SKM-1 treated with dmso at 0.1 percent for 144 hours (cell line): ENCODE measurements around the gene IL1RN.

Source experiments
- DNase-seq: peaks from one replicate; lab custom pipeline; 2025; ENCODE audit not compliant: unreplicated experiment; lab: John Stamatoyannopoulos, UW

IL1RN gene

GRCh38 chr2:113150258-113150601 is 22.8 kb downstream of the IL1RN start:
- DNase-seq = no peak

DNA sequence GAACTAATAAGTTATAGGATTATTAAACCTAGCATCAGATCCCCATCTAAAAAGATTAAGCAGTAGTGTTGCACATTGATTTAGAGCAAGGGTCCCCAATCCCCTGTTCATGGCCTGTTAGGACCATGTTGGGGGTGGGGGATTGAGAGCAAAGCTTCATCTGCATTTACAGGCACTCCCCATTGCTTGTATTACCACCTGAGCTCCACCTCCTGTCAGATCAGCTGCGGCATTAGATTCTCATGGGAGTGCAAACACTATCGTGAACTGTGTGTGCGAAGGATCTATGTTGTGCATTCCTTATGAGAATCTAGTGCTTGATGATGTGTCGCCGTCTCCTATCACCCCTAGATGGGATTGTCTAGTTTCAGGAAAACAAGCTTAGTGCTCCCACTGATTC is 27.9 kb downstream of the IL1RN start:
- no peak for DNase-seq

DNA sequence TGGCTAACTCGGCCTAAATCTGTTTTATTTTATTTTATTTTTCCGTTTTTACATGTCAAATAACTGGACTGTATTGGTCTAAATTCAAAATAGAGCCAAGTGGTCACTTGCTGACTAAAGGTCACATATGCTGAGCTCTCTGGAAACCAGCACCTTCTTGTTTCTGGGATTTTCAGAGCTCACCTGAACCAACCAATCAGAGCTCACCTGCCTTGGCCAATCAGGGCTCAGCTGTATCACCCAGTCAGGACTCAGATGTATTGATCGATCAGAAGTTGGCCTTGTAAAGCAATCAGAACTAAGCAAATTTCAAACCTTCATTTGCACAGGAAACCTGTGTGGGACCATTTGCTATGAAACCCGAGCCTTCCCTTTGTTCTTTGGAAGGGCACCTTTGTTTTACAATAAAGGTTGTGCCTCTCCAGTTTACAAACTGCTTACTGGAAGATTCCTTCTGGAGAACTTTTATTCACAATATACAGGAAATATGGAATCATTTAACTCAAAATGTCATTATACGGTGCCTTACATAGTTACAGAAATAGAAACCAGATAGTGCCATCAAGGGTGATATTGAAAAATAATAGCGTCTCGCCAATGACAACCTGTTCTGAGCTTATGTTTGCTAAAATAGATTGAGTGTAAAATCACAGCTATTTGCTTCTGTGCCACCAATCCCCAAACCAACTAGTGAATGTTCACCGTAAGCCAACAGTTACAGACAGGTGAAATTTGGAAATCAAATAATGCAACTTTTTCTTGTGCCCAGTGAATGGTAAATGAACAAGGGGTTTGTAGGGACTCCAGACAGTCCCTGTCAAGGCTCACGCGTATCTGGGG is 29.1 kb downstream of the IL1RN start:
- DNase-seq = no peak

GRCh38 chr2:113157118-113157896 is 29.9 kb downstream of the IL1RN start:
- DNase-seq = no peak

- no peak for DNase-seq
Measured at GRCh38 chr2:113157897-113158753, 30.7 kb downstream of the IL1RN start.

GRCh38 chr2:113158884-113159553 is 31.6 kb downstream of the IL1RN start:
- DNase-seq = no peak

DNA sequence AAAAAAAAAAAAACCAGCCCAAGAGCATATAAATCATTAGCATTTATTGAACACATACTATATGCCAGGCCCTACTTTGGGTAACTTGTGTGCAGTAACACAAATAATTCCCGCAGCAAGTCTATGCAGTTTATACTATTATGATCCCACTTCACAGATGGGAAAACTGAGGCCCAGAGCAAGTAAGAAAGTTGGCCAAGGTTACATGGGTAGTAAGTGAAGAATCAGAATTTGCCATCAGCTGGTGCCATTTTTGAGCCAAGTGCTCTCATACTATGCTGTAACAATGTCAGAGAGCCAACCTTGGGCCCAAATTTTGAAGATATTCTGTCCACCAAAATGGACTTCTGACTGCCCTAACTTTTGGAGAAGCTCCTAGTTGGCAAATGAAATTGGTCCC is 32.9 kb downstream of the IL1RN start:
- no peak for DNase-seq

- DNase-seq = no peak
Measured at GRCh38 chr2:113160962-113161361, 33.6 kb downstream of the IL1RN start.

GRCh38 chr2:113162173-113162572 is 34.8 kb downstream of the IL1RN start:
- DNase-seq = no peak

GRCh38 chr2:113162869-113163268 is 35.5 kb downstream of the IL1RN start:
- DNase-seq = no peak

- DNase-seq = no peak
Measured at GRCh38 chr2:113164215-113164929, 37.0 kb downstream of the IL1RN start.

DNA sequence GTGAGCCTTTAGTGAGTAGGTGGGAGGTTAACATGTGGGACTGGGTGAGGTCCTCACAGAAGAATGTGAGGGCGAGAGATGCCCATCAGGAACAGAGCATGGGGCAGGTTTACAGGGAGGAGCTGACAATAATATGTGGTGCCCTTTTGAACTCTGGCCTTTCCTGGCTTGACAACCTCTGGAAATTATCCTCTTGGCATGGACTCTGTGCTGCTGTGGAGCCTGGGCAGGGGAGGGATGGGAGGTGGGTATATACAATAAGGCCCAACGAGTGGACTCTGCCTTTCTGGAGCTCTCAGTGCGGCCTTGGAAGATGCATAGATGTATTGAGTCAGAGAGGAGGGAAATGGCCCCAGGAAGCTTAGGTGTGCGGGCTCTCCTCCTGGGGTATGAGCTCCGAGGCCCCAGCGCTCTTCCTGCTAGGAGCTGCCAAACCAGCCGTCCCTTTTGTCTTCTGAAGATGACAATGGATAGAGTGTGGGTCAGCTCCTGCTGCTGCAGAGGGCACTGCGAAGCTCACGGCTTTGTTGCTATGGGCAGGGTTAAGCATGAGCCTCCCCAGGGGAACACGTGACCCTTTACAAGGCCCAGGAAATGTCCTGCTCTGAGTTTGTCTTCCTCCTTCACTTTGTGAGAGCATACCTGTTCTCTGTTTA is 37.7 kb downstream of the IL1RN start:
- no peak for DNase-seq

- DNase-seq = no peak
Measured at GRCh38 chr2:113166187-113166645, 38.8 kb downstream of the IL1RN start.

DNA sequence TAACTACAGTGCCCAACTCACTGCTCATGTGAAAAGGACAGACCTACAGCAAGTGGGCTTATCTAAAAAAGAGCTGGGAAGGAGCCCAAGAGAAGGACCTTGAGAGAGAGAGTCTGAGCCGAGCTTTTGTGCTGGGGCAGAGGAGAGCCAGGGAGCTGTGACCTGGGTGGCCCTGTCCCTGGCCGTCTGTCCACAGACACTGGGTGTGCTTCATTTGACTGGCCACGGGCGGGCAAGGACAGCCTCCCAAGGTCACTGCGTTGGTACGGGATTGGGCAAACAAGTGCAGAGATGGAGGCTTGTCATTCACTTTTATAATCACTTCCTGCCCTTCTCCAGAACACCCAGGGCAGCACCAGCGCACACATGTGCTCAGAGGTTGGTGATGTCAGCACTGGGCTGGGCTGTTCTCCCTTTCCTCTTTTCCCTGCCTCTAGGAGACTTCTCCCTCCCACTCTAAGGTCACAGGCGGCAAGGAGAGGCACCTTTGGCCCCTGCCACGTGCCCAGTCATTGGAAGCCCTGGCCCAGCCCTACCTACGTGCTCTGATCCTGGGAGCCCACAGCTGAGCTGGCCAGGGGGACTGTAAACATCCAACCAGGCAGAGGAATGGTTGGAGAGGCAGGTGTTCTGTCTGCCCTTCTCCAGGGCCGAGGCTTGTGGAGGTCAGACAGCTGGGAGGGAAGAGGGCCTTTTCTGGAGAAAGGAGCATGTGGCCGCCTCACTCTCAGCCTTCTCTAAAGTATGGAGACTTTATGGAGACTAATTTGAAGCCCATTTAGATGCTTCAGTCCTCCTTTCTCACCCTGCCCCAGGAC is 39.9 kb downstream of the IL1RN start:
- DNase-seq = no peak

- DNase-seq = no peak
Measured at GRCh38 chr2:113167962-113168340, 40.6 kb downstream of the IL1RN start.

DNA sequence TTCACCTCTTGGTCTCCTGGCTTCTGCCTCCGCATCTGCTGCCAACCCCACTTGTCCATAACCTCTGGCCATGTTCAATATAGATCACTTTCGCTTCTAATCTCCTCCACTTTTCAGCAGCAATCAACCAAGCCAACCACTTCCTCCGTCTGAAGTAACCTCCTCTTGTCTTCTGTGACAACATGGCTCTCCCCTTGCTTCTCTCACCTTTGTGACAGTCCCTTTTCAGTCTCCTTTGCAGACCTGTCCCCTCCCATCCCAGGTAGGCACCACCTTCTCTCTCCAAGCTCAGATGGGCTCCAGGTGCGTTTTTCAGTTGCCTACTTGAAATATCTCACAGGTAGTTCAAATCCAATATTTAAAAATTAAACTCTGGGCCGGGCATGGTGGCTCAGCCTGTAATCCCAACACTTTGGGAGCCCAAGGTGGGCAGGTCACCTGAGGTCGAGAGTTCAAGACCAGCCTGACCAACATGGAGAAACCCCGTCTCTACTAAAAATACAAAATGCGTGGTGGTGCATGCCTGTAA is 41.7 kb downstream of the IL1RN start:
- peak; percentile 20 for DNase-seq

DNA sequence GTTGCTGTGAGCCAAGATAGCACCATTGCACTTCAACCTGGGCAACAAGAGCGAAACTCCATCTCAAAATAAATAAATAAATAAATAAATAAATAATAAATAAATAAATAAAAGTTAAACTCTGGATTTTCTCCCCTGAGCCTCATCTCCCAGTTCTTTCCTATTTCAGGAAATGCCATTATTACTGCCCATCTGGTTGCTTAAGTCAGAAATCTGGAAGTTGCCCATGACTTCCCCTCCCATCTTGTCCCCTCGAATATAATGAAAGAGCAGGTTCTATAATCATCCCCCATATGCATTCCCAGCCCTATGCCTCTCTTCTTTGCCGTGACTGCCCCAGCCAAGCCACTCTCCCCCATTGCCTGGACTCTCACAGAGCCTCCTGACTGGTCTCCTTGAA is 42.2 kb downstream of the IL1RN start:
- DNase-seq = no peak

- no peak for DNase-seq
Measured at GRCh38 chr2:113171334-113172075, 44.1 kb downstream of the IL1RN start.
